HEK293 (cell line): Measurements from ENCODE around the gene TIA1.
A peak's percentile ranks its signal among the peaks of the same experiment; 100 is the strongest.

Experiments used
- RBAK ChIP-seq: fragments of 450-650 bp; formaldehyde crosslinking; IDR thresholded peaks from 2 replicates; pipeline ENCODE4 v1.5.1; 2016; ENCODE audit warnings: missing biosample characterization, missing genetic modification characterization
- YY2 ChIP-seq: fragments of 450-650 bp; formaldehyde crosslinking; IDR thresholded peaks from 2 replicates; pipeline ENCODE4 v1.5.1; 2016; ENCODE audit warnings: missing biosample characterization, missing genetic modification characterization
- ZBTB21 ChIP-seq: fragments of 450-650 bp; formaldehyde crosslinking; IDR thresholded peaks from 2 replicates; pipeline ENCODE4 v1.5.1; 2017; ENCODE audit warnings: missing biosample characterization, missing genetic modification characterization
- ZFHX2 ChIP-seq: fragments of 450-650 bp; formaldehyde crosslinking; conservative IDR thresholded peaks from 2 replicates; pipeline ENCODE4 v1.5.1; 2016; ENCODE audit warnings: missing biosample characterization, missing genetic modification characterization
- ZFP41 ChIP-seq: fragments of 450-650 bp; formaldehyde crosslinking; IDR thresholded peaks from 2 replicates; pipeline ENCODE4 v1.5.1; 2016; ENCODE audit warnings: missing biosample characterization, missing genetic modification characterization, borderline replicate concordance
- ZNF133 ChIP-seq: fragments of 450-650 bp; formaldehyde crosslinking; IDR thresholded peaks from 2 replicates; pipeline ENCODE4 v1.5.1; 2016; ENCODE audit warnings: missing biosample characterization, missing genetic modification characterization
- ZNF146 ChIP-seq: fragments of 450-650 bp; formaldehyde crosslinking; IDR thresholded peaks from 2 replicates; pipeline ENCODE4 v1.5.1; 2016; ENCODE audit warnings: missing biosample characterization, missing genetic modification characterization
- ZNF155 ChIP-seq: fragments of 450-650 bp; formaldehyde crosslinking; IDR thresholded peaks from 2 replicates; pipeline ENCODE4 v1.5.1; 2016; ENCODE audit warnings: missing biosample characterization, missing genetic modification characterization
- ZNF157 ChIP-seq: fragments of 450-650 bp; formaldehyde crosslinking; IDR thresholded peaks from 2 replicates; pipeline ENCODE4 v1.5.1; 2016; ENCODE audit warnings: missing biosample characterization, missing genetic modification characterization
- ZNF221 ChIP-seq: fragments of 450-650 bp; formaldehyde crosslinking; IDR thresholded peaks from 2 replicates; pipeline ENCODE4 v1.5.1; 2017; ENCODE audit warnings: missing biosample characterization, missing genetic modification characterization, borderline replicate concordance
- ZNF292 ChIP-seq: fragments of 450-650 bp; formaldehyde crosslinking; IDR thresholded peaks from 2 replicates; pipeline ENCODE4 v1.5.1; 2016; ENCODE audit warnings: low read depth, missing biosample characterization, missing genetic modification characterization, borderline replicate concordance
- ZNF354C ChIP-seq: fragments of 450-650 bp; formaldehyde crosslinking; IDR thresholded peaks from 2 replicates; pipeline ENCODE4 v1.5.1; 2016; ENCODE audit warnings: missing biosample characterization, missing genetic modification characterization, low read depth, borderline replicate concordance
- ZNF394 ChIP-seq: fragments of 450-650 bp; formaldehyde crosslinking; IDR thresholded peaks from 2 replicates; pipeline ENCODE4 v1.5.1; 2016; ENCODE audit warnings: missing biosample characterization, missing genetic modification characterization, mild to moderate bottlenecking, moderate library complexity, borderline replicate concordance
- ZNF404 ChIP-seq: fragments of 450-650 bp; formaldehyde crosslinking; IDR thresholded peaks from 2 replicates; pipeline ENCODE4 v1.5.1; 2017; ENCODE audit warnings: missing biosample characterization, missing genetic modification characterization
- ZNF473 ChIP-seq: fragments of 450-650 bp; formaldehyde crosslinking; IDR thresholded peaks from 2 replicates; pipeline ENCODE4 v1.5.1; 2017; ENCODE audit warnings: missing biosample characterization, missing genetic modification characterization
- ZNF501 ChIP-seq: fragments of 450-650 bp; formaldehyde crosslinking; IDR thresholded peaks from 2 replicates; pipeline ENCODE4 v1.5.1; 2016; ENCODE audit warnings: missing biosample characterization, missing genetic modification characterization
- ZNF544 ChIP-seq: fragments of 450-650 bp; formaldehyde crosslinking; IDR thresholded peaks from 2 replicates; pipeline ENCODE4 v1.5.0; 2017; ENCODE audit warnings: missing biosample characterization, missing genetic modification characterization
- ZNF555 ChIP-seq: fragments of 450-650 bp; formaldehyde crosslinking; conservative IDR thresholded peaks from 2 replicates; pipeline ENCODE4 v1.5.1; 2017; ENCODE audit warnings: missing biosample characterization, mild to moderate bottlenecking, missing genetic modification characterization, inconsistent platforms
- ZNF560 ChIP-seq: fragments of 450-650 bp; formaldehyde crosslinking; IDR thresholded peaks from 2 replicates; pipeline ENCODE4 v1.5.1; 2017; ENCODE audit warnings: missing biosample characterization, missing genetic modification characterization, borderline replicate concordance
- ZNF571 ChIP-seq: fragments of 450-650 bp; formaldehyde crosslinking; IDR thresholded peaks from 2 replicates; pipeline ENCODE4 v1.5.0; 2017; ENCODE audit warnings: missing biosample characterization, missing genetic modification characterization
- ZNF664 ChIP-seq: fragments of 450-650 bp; formaldehyde crosslinking; IDR thresholded peaks from 2 replicates; pipeline ENCODE4 v1.5.1; 2016; ENCODE audit warnings: missing biosample characterization, missing genetic modification characterization
- ZNF670 ChIP-seq: fragments of 450-650 bp; formaldehyde crosslinking; IDR thresholded peaks from 2 replicates; pipeline ENCODE4 v1.5.1; 2016; ENCODE audit warnings: missing biosample characterization, missing genetic modification characterization, low read depth
- ZNF692 ChIP-seq: fragments of 450-650 bp; formaldehyde crosslinking; IDR thresholded peaks from 2 replicates; pipeline ENCODE4 v1.5.1; 2016; ENCODE audit warnings: missing biosample characterization, missing genetic modification characterization
- ZNF747 ChIP-seq: fragments of 450-650 bp; formaldehyde crosslinking; IDR thresholded peaks from 2 replicates; pipeline ENCODE4 v1.5.1; 2016; ENCODE audit warnings: missing biosample characterization, missing genetic modification characterization
- ZNF777 ChIP-seq: fragments of 450-650 bp; formaldehyde crosslinking; IDR thresholded peaks from 2 replicates; pipeline ENCODE4 v1.5.1; 2017; ENCODE audit warnings: missing biosample characterization, missing genetic modification characterization, borderline replicate concordance
- ZNF837 ChIP-seq: fragments of 450-650 bp; formaldehyde crosslinking; IDR thresholded peaks from 2 replicates; pipeline ENCODE4 v1.5.1; 2016; ENCODE audit warnings: missing biosample characterization, missing genetic modification characterization
- TF ChIP-seq, protein P1 (sequence below): IDR thresholded peaks from 2 replicates; pipeline ENCODE4 v1.6.1; 2011; ENCODE audit warnings: mild to moderate bottlenecking, low read depth, low read length, borderline replicate concordance
- TF ChIP-seq, protein P2 (sequence below): fragments of 450-650 bp; formaldehyde crosslinking; IDR thresholded peaks from 2 replicates; pipeline ENCODE4 v1.5.1; 2016; ENCODE audit warnings: missing biosample characterization, missing genetic modification characterization
- TF ChIP-seq, protein P3 (sequence below): fragments of 450-650 bp; formaldehyde crosslinking; IDR thresholded peaks from 2 replicates; pipeline ENCODE4 v1.5.1; 2017; ENCODE audit warnings: missing biosample characterization, missing genetic modification characterization
- TF ChIP-seq, protein P4 (sequence below): fragments of 450-650 bp; formaldehyde crosslinking; IDR thresholded peaks from 2 replicates; pipeline ENCODE4 v1.5.1; 2016; ENCODE audit warnings: missing biosample characterization, missing genetic modification characterization

The TIA1 gene

DNA sequence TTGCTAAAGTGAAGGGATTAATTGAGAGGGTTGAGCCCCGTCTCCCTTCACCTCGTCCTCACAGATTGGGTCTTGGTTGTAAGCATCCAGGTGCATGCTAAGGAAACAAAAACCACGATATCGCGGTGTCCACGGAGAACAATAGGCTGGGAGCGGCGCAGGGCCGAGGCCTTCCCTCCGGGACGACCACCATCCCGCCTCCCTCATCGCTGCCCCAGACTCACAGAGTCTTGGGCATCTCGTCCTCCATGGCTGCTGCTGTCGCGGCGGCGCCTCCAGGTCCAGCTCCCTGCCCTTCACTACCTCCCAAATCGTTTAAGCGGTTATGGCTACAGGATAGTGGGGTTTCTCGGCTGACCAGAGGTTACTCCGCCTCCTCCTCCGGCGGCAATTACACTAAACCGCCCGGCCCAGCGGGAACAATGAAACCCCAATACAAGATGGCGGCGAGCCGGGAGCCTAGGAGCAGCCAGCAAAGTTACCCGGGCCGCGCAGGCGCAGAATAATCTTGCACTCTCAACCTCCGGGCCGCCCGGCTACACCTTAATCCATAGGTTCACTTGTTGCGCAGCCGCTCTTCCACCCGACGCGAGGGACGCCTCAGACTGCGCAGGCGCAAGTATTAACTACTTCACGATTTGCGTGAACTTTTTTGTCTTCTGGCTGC lies at the start of gene TIA1 (continued):
- TF ChIP-seq, protein P1, sequence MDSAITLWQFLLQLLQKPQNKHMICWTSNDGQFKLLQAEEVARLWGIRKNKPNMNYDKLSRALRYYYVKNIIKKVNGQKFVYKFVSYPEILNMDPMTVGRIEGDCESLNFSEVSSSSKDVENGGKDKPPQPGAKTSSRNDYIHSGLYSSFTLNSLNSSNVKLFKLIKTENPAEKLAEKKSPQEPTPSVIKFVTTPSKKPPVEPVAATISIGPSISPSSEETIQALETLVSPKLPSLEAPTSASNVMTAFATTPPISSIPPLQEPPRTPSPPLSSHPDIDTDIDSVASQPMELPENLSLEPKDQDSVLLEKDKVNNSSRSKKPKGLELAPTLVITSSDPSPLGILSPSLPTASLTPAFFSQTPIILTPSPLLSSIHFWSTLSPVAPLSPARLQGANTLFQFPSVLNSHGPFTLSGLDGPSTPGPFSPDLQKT = no peak
- TF ChIP-seq ZNF473 (tag by site-specific recombination) (no peak), ZNF571 (no peak), ZNF544 (tag by site-specific recombination) (no peak), ZNF747 (no peak), ZNF670 (tag by site-specific recombination) (no peak), ZNF157 (tag by site-specific recombination) (no peak), ZNF692 (tag by site-specific recombination) (no peak), YY2 (tag by site-specific recombination) (peak; percentile 67; the same call in 1 of the 2 replicates), ZNF555 (tag by site-specific recombination) (no peak), ZFP41 (tag by site-specific recombination) (no peak), ZNF837 (tag by site-specific recombination) (no peak), ZNF133 (tag by site-specific recombination) (no peak), ZNF292 (tag by site-specific recombination) (no peak), ZNF221 (tag by site-specific recombination) (no peak), ZNF146 (tag by site-specific recombination) (no peak), ZNF155 (tag by site-specific recombination) (no peak), ZNF354C (tag by site-specific recombination) (no peak), ZBTB21 (no peak), ZNF394 (tag by site-specific recombination) (no peak), ZFHX2 (tag by site-specific recombination) (0 out of 2 replicates have a peak, but pooled peaks have one; percentile 10), ZNF560 (no peak), ZNF777 (tag by site-specific recombination) (no peak), RBAK (tag by site-specific recombination) (no peak), ZNF404 (tag by site-specific recombination) (no peak), ZNF501 (tag by site-specific recombination) (peak; percentile 77), ZNF664 (tag by site-specific recombination) (no peak)
- TF ChIP-seq, protein P2, sequence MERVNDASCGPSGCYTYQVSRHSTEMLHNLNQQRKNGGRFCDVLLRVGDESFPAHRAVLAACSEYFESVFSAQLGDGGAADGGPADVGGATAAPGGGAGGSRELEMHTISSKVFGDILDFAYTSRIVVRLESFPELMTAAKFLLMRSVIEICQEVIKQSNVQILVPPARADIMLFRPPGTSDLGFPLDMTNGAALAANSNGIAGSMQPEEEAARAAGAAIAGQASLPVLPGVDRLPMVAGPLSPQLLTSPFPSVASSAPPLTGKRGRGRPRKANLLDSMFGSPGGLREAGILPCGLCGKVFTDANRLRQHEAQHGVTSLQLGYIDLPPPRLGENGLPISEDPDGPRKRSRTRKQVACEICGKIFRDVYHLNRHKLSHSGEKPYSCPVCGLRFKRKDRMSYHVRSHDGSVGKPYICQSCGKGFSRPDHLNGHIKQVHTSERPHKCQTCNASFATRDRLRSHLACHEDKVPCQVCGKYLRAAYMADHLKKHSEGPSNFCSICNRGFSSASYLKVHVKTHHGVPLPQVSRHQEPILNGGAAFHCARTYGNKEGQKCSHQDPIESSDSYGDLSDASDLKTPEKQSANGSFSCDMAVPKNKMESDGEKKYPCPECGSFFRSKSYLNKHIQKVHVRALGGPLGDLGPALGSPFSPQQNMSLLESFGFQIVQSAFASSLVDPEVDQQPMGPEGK (tag by site-specific recombination) = peak; percentile 24; the same call in 1 of the 2 replicates
- TF ChIP-seq, protein P3, sequence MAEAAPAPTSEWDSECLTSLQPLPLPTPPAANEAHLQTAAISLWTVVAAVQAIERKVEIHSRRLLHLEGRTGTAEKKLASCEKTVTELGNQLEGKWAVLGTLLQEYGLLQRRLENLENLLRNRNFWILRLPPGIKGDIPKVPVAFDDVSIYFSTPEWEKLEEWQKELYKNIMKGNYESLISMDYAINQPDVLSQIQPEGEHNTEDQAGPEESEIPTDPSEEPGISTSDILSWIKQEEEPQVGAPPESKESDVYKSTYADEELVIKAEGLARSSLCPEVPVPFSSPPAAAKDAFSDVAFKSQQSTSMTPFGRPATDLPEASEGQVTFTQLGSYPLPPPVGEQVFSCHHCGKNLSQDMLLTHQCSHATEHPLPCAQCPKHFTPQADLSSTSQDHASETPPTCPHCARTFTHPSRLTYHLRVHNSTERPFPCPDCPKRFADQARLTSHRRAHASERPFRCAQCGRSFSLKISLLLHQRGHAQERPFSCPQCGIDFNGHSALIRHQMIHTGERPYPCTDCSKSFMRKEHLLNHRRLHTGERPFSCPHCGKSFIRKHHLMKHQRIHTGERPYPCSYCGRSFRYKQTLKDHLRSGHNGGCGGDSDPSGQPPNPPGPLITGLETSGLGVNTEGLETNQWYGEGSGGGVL (tag by site-specific recombination) = no peak
- TF ChIP-seq, protein P4, sequence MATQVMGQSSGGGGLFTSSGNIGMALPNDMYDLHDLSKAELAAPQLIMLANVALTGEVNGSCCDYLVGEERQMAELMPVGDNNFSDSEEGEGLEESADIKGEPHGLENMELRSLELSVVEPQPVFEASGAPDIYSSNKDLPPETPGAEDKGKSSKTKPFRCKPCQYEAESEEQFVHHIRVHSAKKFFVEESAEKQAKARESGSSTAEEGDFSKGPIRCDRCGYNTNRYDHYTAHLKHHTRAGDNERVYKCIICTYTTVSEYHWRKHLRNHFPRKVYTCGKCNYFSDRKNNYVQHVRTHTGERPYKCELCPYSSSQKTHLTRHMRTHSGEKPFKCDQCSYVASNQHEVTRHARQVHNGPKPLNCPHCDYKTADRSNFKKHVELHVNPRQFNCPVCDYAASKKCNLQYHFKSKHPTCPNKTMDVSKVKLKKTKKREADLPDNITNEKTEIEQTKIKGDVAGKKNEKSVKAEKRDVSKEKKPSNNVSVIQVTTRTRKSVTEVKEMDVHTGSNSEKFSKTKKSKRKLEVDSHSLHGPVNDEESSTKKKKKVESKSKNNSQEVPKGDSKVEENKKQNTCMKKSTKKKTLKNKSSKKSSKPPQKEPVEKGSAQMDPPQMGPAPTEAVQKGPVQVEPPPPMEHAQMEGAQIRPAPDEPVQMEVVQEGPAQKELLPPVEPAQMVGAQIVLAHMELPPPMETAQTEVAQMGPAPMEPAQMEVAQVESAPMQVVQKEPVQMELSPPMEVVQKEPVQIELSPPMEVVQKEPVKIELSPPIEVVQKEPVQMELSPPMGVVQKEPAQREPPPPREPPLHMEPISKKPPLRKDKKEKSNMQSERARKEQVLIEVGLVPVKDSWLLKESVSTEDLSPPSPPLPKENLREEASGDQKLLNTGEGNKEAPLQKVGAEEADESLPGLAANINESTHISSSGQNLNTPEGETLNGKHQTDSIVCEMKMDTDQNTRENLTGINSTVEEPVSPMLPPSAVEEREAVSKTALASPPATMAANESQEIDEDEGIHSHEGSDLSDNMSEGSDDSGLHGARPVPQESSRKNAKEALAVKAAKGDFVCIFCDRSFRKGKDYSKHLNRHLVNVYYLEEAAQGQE = 0 out of 2 replicates have a peak, but pooled peaks have one; percentile 15
